Measurements from ENCODE around the gene UGT1A5. TPM values are rescaled to one million over a fixed set of nuclear protein-coding genes. Genes with fewer than 3 reads are reported as not detected.

The UGT1A5 gene
- polyA plus RNA-seq, 1 donor from 2014 or later, result not detected

DNA sequence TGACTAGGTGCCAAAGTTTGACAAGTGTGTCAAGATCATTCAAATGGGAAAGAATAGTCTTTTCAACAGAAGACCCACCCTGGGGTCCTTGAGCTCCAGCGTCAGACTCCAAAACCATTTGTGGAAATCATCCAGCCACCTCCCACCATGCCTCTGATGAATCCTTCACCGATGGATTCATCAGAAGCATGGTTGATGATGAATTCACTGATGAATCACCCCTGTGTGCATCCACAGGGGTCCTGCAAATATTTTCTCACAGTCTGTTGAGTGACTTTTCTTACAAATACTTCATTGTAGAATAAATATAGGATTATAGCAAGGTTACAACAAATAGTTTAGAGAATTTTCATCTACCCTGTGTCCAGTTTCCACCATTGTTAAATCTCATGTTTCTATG is 36.7 kb upstream of the UGT1A5 start:
- Histone ChIP-seq H3K9me3 (ENCODE audit: low read length) (no peaks in the 10 kb centered on the region), H3K4me3 (ENCODE audit: low read length) (no peak overlapping the region), H4K20me1 (ENCODE audit: insufficient read depth) (no peaks in the 10 kb centered on the region), H3K4me2 (ENCODE audit: low read length) (no peak overlapping the region), H3K79me2 (replicated peaks; ENCODE audit: insufficient read depth, low read length) (no peaks in the 10 kb centered on the region), H3F3A (ENCODE audit: insufficient read depth, low read length, poor library complexity, severe bottlenecking) (no peaks in the 10 kb centered on the region), H2AFZ (ENCODE audit: low read depth, low read length) (no peak overlapping the region), H3K9me2 (ENCODE audit: insufficient read depth, low read length) (no peaks in the 10 kb centered on the region), H3K9ac (ENCODE audit: low read length) (no peak overlapping the region), H3K27me3 (ENCODE audit: insufficient read depth, low read depth, low read length) (no peaks in the 10 kb centered on the region), H3K36me3 (ENCODE audit: insufficient read depth, low read length) (no peaks in the 10 kb centered on the region), H3K27ac (ENCODE audit: low read length) (no peak overlapping the region)
- TF ChIP-seq EZH2 (IDR thresholded peaks at IDR 0.05; ENCODE audit: borderline replicate concordance, insufficient read depth, low read length, poor library complexity, severe bottlenecking), result no peak
- TF ChIP-seq TAF1 (IDR thresholded peaks at IDR 0.05; ENCODE audit: low read depth), result no peak
- TF ChIP-seq RAD21 (conservative IDR thresholded peaks at IDR 0.05), result no peak
- no peak for TF ChIP-seq EP300 (conservative IDR thresholded peaks at IDR 0.05; ENCODE audit: poor library complexity, severe bottlenecking)
- TF ChIP-seq, protein P1, sequence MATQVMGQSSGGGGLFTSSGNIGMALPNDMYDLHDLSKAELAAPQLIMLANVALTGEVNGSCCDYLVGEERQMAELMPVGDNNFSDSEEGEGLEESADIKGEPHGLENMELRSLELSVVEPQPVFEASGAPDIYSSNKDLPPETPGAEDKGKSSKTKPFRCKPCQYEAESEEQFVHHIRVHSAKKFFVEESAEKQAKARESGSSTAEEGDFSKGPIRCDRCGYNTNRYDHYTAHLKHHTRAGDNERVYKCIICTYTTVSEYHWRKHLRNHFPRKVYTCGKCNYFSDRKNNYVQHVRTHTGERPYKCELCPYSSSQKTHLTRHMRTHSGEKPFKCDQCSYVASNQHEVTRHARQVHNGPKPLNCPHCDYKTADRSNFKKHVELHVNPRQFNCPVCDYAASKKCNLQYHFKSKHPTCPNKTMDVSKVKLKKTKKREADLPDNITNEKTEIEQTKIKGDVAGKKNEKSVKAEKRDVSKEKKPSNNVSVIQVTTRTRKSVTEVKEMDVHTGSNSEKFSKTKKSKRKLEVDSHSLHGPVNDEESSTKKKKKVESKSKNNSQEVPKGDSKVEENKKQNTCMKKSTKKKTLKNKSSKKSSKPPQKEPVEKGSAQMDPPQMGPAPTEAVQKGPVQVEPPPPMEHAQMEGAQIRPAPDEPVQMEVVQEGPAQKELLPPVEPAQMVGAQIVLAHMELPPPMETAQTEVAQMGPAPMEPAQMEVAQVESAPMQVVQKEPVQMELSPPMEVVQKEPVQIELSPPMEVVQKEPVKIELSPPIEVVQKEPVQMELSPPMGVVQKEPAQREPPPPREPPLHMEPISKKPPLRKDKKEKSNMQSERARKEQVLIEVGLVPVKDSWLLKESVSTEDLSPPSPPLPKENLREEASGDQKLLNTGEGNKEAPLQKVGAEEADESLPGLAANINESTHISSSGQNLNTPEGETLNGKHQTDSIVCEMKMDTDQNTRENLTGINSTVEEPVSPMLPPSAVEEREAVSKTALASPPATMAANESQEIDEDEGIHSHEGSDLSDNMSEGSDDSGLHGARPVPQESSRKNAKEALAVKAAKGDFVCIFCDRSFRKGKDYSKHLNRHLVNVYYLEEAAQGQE (IDR thresholded peaks at IDR 0.05; ENCODE audit: borderline replicate concordance), result no peak
- TF ChIP-seq POLR2AphosphoS5 (IDR thresholded peaks at IDR 0.05), result no peak
- TF ChIP-seq MXI1 (conservative IDR thresholded peaks at IDR 0.05; ENCODE audit: poor library complexity, severe bottlenecking), result no peak
- TF ChIP-seq, protein P2, sequence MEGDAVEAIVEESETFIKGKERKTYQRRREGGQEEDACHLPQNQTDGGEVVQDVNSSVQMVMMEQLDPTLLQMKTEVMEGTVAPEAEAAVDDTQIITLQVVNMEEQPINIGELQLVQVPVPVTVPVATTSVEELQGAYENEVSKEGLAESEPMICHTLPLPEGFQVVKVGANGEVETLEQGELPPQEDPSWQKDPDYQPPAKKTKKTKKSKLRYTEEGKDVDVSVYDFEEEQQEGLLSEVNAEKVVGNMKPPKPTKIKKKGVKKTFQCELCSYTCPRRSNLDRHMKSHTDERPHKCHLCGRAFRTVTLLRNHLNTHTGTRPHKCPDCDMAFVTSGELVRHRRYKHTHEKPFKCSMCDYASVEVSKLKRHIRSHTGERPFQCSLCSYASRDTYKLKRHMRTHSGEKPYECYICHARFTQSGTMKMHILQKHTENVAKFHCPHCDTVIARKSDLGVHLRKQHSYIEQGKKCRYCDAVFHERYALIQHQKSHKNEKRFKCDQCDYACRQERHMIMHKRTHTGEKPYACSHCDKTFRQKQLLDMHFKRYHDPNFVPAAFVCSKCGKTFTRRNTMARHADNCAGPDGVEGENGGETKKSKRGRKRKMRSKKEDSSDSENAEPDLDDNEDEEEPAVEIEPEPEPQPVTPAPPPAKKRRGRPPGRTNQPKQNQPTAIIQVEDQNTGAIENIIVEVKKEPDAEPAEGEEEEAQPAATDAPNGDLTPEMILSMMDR (IDR thresholded peaks at IDR 0.05; ENCODE audit: poor library complexity, severe bottlenecking), result no peak
- no peak for TF ChIP-seq SMC3 (conservative IDR thresholded peaks at IDR 0.05; ENCODE audit: poor library complexity)

DNA sequence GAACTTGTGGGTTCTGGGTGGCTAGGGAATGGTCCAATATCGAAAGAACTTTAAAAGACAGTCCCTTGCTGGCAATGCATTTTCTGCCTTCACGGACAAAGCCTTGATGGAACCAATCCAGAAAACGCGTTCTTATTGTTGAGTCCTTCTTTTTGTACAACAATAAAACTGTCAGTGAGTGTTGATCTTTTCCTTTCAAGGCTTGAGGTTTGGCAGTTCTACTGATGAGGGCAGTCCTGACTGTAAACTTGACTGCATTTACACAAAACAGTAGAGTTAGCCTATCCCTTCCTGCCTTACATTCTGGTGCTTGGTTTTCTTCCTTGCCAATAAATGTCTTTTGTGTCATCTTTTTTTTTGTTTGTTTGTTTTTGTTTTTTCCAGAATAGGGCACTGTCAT is 33.5 kb upstream of the UGT1A5 start:
- Histone ChIP-seq H3K27ac (ENCODE audit: low read length) (no peak overlapping the region), H3F3A (ENCODE audit: insufficient read depth, low read length, poor library complexity, severe bottlenecking) (no peaks in the 10 kb centered on the region), H3K36me3 (ENCODE audit: insufficient read depth, low read length) (no peaks in the 10 kb centered on the region), H3K79me2 (replicated peaks; ENCODE audit: insufficient read depth, low read length) (no peaks in the 10 kb centered on the region), H3K4me3 (ENCODE audit: low read length) (no peak overlapping the region), H3K9me2 (ENCODE audit: insufficient read depth, low read length) (no peaks in the 10 kb centered on the region), H4K20me1 (ENCODE audit: insufficient read depth) (no peaks in the 10 kb centered on the region), H3K9ac (ENCODE audit: low read length) (no peak overlapping the region), H3K27me3 (ENCODE audit: insufficient read depth, low read depth, low read length) (no peaks in the 10 kb centered on the region), H2AFZ (ENCODE audit: low read depth, low read length) (no peak overlapping the region), H3K4me2 (ENCODE audit: low read length) (no peak overlapping the region), H3K9me3 (ENCODE audit: low read length) (no peaks in the 10 kb centered on the region)
- no peak for TF ChIP-seq EZH2 (IDR thresholded peaks at IDR 0.05; ENCODE audit: borderline replicate concordance, insufficient read depth, low read length, poor library complexity, severe bottlenecking)

Data from neural cell (in vitro differentiated cells).